HG03520 (cell line): ENCODE results near the gene S100A5.
"Not testable (repeated sequence)": the region's sequence is repeated elsewhere in the genome, so short reads cannot be mapped to it uniquely, and the experiment has no call there.

Source experiments
- ATAC-seq: cut with Tn5 transposase; IDR thresholded peaks from one replicate; pipeline ENCODE4 v1.9.1; 2021; ENCODE audit warnings: mild to moderate bottlenecking, moderate library complexity; ENCODE audit not compliant: unreplicated experiment

The S100A5 gene

DNA sequence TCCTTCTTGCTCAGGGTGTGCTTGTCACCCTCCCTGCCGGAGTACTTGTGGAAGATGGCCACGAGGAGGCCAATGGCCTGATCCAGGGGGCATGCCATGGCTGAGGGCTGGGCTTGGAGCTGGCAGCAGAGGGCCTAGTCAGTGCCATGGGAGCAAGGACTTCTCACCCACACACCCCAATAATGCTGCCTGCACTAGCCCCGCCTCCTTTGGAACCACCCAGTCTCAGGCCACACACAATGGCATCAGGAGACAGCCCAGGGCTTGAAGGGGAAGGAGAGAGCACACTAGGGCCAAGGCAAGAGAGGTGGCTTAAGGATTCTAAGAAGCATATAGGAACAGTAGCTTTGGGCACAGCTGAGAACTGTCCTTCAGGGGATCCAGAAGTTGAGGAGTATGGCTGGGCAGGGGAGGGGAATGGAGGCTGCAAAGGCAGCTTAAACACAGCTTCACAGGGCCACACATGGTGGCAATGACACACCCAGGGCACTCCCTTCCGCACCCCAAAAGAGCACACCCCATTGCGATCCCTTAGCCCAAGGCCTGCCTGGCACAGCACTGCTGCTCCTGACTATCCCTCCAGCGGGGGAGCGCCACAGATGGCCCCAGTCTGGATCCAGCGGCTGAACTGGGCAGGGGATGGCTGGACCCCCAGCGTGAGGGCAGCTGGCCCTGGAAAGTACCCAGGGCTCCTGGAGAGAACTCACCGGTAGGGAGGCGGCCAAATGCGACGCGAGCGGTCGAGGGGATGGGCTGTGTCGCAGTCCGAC lies 5.3 kb downstream of the S100A5 start, which contains the start of gene S100A6:
Gene S100A6, minus strand, starts transcription at position 750 of the 770 bp plus-strand sequence. Its CDS starts 652 bp downstream, at position 98.
- ATAC-seq, result no peak

DNA sequence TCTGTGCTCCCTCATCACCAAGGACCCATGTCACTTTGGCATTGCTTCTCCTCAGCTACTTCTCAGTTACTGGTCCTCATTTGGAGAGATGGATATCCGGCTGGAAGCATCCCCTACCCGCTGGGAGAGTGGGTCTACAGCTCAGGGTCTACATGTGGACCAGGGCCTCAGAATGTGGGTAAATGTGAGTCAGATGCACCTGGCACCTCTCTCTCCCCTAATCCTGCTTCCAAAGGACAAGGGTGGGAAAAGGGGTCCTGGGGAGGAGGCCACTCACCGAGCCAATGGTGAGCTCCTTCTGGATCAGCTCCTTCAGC lies 5.9 kb downstream of the S100A5 start:
- no peak for ATAC-seq

DNA sequence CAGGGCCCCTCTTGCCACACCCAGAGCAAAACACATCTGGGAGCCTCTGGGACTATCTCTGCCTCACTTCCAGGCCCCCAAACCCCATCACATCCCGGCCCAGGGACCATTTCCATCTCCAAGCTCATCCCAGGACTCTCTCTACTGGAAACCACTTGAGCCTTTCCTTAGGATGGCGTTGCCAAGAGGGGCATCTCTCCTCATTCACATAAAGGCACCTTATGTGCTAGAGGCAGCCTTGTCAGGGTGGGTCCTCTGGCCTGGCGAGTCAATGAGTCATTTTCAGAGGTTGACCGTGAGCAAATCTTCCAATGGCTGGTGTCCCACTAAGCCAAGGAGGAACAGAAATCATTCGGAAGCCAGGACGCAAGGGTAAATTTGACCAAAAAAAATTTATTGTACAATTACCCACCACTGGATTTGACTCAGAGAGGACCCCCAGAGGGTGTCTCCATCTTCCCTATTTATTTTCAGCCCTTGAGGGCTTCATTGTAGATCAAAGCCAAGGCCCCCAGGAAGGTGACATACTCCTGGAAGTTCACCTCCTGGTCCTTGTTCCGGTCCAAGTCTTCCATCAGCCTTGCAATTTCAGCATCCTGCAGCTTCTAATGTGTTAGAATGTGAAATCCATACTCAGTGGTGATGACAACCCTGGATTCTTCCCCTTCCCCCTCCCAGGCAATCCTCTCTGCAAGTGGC lies 6.4 kb downstream of the S100A5 start:
- ATAC-seq, result no peak

DNA sequence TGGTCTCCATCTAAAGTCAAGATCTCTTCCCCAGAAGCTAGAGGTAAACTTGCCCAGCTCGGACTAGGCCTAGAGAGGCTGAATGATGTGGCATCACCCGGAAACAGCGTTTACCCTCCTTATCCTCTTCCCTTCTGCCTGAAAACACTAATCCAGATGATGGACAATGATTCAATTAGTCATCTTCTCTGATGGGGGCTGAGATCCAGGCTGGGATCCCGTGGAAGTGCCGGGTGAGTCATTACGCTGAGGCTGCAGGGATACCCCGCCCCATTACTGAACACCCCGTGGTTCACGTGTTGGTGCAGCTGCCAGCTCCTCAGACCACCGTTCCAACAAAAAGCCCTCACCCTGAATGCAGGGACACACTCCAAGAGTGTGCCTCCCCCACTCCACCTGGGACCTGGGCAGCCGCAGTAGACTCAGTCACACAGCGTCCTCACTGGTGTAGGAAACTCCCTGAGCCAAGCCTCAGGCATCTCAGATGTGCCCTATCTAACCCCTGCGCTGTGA lies 7.0 kb downstream of the S100A5 start:
- ATAC-seq, result no peak

DNA sequence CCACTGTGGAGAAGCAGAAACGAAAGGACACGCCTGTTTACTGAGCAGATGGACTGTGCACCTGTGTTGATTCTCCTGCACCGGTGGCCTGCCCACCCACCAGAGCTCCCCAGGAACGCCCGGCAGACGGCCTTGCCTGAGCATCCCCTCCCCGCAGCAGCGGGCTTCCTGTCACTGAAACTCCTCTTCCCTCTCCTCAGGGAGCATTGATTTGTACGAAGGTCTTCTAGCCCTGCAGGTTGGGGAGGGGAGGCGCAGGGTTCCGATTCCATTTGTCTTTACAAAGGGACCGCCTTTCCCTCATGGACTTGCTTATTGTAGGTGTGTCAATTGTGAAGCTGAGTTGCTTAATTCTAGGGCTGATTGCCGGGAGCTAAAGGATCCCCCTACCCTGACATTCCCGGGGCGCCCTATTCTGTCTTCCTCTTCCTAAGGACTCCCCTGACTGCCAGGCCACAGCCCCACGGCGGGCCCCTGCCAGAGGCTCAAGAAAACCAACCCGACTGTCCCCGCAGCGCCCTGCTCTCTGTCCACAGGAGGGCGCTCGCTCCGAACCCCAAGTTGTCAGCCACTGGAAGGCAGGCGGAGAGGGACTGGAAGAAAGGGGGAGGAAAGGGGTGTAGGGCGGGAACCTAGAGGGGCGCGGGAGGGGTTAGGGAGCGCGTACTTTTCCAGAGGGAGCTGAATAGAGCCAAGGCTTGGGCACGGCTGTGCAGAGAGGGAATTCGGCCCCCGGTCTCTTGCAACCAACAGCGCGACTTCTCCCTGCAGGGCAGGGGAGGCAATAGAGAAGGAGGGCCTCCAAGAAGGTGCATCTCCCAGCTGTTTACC lies 7.8 kb downstream of the S100A5 start:
- ATAC-seq, result no peak

DNA sequence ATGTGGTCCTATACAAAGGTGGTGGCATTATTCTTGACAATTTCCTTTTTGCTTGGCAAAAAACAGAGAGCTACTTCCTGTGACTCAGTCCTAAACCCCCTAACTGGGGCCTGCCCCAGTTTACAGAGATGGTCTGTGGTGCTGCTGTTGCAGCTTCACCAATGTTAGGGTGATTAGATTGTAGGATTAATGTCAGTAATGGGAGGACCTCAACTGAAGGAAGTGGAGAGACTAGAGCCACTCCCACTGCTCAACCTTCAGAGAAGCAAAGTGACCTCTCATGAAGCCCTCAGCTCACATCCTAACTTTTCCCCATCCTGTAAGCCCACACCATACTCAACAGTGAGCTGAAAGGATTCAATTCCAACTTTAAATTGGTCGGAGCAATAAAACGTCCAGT lies 8.6 kb downstream of the S100A5 start:
- no peak for ATAC-seq

DNA sequence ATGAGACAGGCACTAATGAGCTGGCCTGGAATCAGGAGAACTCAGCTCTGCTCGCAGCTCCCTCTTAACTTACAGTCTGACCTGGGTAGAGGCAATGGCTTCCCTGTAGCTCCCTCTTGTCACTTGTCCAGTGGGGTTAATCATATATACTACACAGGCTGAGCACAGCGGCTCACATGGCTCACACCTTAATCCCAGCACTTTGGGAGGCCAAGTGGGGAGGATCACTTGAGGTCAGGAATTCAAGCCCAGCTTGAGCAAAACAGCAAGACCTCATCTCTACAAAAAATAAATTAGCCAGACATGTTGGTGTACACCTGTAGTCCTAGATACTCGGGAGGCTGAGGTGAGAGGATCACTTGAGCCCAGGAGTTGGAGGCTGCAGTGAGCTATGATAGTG lies 9.1 kb downstream of the S100A5 start:
- ATAC-seq, result no peak

DNA sequence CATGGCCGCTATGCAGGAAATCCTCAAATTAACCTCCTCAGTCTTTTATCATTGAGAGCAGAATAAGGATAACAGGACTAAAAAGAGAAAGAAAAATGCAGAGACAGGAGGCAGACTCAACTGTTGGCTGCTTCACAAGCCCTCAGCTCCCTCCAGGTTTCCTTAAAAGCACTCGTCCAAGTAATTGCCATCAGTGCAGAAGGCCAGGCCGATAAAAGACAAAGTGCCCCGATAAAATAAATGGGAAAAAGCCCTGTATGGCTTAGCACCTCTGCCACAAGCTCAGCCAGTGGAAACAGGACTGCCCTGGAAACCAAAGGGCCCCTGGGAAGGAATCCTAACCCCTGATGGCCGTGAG lies 13.1 kb downstream of the S100A5 start:
- ATAC-seq, result no peak

DNA sequence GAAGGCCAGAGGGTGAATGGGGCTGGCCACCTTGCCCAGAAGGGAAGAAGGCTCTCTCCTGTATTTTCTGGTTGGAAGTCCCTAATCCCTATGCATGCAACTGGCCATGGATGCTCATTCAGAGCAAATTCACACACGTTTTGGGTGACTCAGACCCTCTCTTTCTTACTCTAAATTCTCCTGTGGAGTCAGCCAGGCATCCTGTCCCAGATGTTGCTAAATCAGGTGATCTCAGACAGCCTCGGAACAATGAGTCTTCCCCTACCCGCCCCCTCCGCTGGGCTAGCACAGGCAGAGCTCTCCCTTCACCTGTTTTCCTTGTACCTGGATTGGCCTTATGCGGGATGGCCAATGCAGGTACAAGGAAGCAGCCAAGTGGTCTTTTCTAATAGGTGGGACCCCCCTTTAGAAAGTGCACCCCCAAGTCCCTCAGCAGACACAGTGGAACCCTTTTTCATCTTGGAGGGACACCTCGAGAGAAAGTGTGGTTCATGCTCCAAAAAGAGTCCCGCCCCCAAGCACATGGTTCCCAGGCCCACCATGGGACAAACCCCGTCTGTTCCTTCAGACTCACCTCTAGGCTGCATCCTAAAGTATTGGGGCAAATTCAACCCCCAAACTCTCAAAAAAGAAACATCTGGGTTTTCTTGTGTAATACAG lies 13.6 kb downstream of the S100A5 start:
- no peak for ATAC-seq

DNA sequence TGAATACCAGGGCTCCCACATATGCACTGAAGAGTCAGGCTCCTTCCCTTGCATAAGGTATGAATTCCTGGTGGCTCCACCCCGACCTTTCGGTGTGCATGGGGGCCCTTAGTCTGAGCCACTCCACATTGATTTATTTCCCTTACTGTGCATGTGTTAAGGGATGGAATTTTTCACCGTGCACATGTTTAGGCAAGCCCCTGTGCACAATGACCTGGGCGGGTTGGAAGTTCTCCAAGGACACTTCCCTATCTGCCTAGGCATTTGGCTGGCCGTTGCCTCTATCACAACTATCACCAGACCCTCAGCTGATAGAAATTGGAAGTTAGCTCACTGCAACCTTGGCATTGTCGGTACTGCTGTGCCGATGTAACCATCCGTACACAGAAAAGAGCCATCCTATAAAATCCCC lies 14.6 kb downstream of the S100A5 start:
- no peak for ATAC-seq

DNA sequence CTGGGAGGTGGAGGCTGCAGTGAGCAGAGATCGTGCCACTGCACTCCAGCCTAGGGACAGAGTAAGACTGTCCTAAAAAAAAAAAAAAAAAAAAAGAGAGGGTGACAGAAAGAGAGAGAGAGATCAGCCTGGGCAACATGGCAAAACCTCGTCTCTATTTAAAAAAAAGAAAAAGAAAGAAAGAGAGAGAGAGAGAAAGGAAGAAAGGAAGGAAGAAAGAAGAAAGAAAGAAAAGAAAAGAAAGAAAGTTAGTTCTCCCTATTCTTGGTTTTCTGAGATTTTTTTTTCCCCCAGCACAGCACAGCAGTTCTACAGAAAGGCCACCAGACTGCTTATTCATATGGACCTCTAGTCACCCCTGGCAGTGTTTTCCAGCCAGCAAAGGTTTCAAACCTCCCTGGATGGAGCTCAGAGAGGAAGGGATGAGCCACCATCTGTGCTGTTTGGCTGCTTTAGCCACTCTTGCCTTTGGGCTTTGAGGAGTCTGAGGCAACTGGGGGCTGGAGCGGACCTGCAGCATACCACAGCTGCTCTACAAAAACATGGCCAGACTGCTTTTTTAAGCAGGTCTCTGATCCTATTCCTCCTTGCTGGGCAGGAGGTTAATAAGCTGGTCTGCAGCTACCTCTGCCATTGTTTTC lies 15.5 kb downstream of the S100A5 start:
- no peak for ATAC-seq

DNA sequence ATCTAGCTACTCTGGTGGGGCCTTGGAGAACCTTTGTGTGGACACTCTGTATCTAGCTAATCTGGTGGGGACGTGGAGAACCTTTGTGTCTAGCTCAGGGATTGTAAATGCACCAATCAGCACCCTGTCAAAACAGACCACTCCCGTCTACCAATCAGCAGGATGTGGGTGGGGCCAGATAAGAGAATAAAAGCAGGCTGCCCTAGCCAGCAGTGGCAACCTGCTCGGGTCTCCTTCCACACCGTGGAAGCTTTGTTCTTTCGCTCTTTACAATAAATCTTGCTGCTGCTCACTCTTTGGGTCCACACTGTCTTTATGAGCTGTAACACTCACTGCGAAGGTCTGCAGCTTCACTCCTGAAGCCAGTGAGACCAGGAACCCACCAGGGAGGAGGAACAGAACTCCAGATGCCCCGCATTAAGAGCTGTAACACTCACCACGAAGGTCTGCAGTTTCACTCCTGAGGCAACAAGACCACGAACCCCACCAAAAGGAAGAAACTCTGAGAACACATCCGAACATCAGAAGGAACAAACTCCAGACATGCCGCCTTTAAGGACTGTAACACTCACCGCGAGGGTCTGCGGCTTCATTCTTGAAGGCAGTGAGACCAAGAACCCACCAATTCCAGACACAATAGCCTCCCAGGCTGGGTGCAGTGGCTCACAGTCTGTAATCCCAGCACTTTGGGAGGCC lies 18.2 kb downstream of the S100A5 start:
- ATAC-seq, result not testable (repeated sequence)

DNA sequence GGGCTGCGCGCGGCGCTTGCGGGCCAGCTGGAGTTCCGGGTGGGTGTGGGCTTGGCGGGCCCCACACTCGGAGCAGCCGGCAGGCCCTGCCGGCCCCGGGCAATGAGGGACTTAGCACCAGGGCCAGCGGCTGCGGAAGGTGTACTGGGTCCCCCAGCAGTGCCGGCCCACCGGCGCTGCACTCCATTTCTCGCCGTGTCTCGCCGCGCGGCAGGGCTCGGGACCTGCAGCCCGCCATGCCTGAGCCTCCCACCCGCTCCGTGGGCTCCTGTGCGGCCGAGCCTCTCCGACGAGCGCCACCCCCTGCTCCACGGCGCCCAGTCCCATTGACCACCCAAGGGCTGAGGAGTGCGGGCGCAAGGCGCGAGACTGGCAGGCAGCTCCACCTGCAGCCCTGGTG lies 18.9 kb downstream of the S100A5 start:
- ATAC-seq, result not testable (repeated sequence)

DNA sequence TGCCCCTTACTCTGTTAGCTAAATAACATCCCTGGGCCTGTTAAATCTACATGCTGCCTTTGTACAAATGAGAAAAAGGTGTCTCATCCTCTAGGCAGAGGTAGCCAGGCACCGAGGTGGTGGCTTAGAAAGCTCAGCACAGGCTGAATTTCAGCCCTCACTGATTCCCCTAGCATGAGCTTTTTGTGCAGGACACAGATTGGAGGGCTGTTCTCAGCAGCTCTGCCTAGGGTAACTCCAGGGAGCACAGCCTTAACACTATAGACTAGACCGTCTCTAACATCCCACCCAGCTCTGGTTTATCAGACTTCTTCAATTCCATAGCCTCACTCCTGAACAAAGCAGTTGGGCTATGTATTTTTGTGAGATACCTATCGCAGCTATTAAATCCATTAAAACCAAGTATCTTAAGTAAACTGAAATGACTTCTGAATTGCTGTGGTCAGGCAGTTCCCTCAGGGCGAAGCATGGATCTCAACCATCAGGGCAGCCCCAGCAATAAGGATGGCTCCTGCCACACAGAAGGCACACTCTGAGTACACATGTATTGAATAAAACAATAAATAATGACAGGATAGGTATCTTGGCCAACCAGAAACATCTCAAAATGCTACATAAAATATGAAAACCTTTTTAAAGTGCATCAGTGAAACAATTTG lies 19.8 kb downstream of the S100A5 start:
- ATAC-seq, result no peak

DNA sequence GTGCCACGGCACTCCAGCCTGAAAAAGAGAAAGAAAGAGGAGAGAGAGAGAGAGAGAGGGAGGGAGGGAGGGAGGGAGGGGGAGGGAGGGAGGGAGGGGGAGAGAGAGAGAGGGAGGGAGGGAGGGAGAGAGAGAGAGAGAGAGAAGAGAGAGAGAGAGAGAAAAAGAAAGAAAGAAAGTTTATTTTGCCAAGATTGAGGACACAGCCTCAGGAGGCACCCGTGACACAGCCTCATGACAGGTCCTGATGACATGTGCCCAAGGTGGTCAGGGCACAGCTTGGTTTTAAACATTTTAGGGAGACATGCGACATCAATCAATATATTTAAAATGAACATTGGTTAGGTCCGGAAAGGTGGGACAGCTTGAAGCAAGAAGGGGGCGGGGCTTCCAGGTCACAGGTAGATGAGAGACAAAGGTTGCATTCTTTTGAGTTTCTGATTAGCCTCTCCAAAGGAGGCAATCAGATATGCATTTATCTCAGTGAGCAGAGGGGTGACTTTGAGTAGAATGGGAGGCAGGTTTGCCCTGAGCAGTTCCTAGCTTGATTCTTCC lies 20.5 kb downstream of the S100A5 start:
- ATAC-seq, result not testable (repeated sequence)

DNA sequence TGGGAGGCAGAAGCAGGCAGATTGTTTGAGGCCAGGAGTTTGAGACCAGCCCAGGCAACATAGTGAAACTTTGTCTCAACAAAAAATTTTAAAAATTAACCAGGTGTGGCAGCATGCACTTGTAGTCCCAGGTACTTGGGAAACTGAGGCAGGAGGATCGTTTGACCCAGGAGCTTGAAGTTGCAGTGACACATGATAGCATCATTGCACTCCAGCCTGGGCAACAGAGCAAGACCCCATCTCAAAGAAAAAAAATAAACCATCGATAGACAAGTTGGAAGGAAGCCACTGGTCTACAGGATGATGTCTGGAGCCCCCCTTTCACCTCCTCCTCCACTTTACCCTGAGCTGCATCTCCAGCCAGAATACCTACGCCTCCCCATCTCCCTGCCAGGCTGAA lies 21.5 kb downstream of the S100A5 start:
- no peak for ATAC-seq

DNA sequence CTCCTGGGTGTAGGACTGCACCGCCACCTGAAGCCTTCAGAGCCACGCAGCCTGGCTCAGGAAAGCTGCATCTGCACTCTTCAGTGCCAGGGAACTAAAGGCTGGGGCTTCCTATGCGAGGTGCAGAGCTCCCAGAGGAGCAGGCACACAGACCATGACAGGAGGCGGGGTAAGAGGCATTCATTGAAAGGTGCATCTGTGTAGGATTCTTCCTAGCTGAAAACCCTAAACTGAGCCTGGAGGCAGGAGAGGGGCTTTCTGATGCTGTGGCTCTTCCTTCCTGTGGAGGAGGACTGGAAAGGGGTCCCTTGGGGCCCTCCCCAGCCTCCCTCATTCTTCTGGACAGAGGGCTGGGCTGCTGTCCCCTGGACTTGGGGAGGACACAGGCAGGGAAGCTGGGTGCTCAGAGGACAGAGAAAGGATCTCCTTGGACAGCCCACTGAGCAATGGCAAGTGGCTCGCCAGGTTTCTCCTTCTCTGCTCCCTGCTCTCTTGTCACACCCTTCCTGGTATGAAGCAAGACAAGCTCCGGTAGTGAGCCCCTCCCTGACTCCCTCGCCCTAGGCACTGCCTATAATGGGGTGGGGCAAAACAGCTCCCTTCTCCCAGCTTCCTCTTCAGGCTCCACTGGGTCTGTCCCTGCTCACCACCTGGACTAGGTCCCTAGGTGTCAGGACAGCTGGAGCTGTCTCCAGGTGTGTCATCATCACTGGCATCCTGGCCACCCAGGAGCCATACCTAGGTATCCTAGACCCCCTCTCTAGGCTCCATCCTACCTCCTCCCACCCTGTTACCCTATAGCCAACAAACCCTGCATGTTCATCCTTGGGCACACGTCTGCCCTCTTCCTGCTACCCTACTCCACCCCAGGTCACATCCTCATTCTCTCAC lies 25.0 kb downstream of the S100A5 start:
- no peak for ATAC-seq

DNA sequence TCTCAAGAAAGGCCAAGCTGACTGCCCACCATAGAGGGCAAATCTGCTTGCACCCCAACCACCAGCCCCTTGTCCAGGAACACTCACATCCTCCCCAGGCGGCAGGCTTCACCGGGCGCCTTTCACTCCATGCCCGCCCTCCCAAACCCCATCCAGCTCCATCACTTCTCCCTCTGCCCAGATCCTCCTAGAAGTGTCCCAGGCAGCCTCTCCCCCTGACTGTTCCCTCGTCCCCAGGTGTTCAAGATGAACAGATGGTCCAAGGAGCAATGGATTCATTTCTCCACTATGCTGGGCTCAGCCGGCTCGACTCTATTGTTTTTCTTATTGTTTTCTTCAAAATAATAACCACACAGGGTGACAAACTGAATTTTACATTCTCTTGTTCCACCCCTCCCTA lies 27.1 kb downstream of the S100A5 start:
- ATAC-seq, result no peak
